GM19023 (cell line): ENCODE data around the gene RNF114.
"Not testable (repeated sequence)": the region's sequence is repeated elsewhere in the genome, so short reads cannot be mapped to it uniquely, and the experiment has no call there.

Experiments
- ATAC-seq: cut with Tn5 transposase; IDR thresholded peaks from one replicate; pipeline ENCODE4 v1.9.1; 2021; ENCODE audit warnings: mild to moderate bottlenecking, moderate library complexity; ENCODE audit not compliant: unreplicated experiment

Gene RNF114

GRCh38 chr20:49961413-49961812 lies 25.2 kb downstream of the RNF114 start:
- ATAC-seq: no peak

DNA sequence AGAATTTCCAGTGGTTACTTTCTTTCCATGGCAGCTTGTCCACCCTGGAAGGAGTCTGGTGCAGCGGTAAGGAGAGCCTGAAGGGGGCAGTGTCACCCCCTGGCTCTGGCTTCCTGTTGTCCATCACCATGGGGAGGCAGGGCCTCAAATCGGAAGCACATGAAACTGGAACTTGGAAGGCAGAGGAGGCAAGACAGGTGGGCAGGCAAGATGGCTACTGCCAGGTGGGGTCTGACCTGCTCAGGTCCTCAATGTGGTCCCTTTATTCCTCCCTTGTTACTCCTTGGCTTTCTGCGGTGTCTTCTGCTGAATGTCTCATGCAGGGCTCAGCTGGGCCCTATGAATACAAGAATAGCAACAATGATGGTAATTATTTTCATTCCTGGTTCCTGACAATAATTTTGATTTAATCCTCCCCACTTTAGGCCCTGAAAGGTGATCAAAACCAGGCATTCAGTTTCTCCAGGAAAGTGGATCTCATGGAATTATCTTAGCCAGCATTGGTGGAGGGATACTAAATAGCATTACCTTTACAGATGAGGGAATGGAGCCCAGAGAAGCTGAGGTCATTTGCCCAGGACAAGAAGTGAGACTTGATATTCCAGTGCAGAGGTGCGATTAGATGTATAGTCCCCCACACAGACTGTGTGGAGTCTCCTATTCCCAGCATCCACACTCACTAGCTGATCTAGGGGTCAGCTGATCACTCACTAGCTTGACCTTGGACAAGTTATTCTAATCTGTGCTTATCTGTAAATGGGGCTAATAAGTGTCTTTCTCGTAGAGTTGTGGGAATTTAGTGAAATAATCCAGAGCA lies 29.0 kb downstream of the RNF114 start:
- no peak for ATAC-seq

DNA sequence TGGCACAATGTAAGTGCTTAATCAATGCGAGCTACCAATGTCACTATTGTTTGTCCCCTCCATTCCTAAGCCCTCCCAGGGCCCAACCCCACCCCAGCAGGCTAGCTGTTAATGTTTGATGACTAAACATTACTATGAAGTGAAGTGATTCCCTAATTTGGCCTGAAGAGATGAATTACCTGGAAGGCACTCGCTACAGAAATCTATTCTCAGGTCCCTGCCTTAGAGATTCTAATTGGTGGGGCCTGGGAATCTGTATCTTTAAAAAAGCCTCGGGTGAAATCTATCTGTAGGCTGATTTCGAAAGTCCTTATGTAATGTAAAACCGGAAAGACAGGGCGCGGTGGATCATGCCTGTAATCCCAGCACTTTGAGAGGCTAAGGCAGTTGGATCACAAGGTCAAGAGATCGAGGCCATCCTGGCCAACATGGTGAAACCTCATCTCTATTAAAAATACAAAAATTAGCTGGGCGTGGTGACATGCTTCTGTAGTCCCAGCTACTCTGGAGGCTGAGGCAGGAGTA lies 29.6 kb downstream of the RNF114 start:
- no peak for ATAC-seq

DNA sequence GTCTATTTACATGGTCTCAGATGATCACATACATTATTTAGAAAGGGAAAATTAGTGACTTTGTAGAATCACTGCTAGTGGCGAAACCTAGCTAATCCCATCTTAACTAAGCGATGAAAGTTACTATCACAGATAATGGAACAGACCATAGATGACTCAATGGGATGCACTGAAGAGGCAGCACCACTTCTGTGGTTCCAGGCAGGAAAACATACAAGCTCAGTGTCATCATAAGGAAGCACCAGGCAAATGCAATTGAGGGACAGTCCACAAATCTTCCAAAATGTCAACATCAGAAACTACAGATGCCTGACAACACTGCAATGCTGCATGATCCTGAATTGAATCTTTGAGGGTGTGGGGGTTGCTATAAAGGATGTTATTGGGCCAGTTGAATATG lies 30.7 kb downstream of the RNF114 start:
- ATAC-seq: no peak

- no peak for ATAC-seq
These were observed 33.0 kb downstream of the RNF114 start for GRCh38 chr20:49969234-49969633.

GRCh38 chr20:49969946-49970345 lies 33.7 kb downstream of the RNF114 start:
- no peak for ATAC-seq

DNA sequence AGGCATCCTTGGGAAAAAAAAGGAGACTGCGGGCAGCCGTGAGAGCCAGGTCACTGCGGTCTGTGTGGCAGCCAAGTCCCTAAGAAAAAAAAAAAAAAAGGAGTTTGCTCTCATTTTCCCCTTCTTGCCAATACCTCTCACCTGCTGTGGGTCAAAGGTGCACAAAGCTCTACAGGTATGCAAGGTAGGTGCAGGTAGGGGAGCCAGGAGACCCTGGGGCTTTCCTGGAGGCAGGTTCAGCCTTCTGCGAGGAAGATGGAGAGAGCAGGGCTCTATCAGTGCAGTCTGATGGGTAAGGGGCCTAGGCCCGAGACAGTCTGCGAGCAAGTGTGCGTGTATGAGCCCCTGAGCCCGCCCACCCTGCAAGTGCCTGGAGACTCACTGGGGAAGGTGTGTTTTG lies 34.3 kb downstream of the RNF114 start:
- no peak for ATAC-seq

DNA sequence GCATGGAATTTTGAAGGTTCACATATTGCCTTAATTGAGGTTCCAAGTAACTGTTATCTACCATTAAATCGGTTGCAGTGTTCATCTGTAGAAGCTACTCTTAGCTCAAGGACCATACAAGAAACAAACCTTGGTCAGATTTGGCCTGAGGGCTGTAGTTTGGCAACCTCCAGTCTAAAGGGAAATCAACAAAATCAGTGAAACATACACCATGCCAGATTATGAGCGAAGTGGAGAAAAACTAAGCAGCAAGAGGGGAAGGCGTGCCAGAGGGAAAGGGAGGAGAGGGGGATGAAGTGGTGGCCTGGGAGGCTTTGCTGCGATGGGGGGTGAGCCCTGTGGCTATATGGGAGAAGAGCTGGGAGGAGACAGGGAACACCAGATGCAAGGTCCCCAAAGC lies 37.8 kb downstream of the RNF114 start:
- no peak for ATAC-seq

DNA sequence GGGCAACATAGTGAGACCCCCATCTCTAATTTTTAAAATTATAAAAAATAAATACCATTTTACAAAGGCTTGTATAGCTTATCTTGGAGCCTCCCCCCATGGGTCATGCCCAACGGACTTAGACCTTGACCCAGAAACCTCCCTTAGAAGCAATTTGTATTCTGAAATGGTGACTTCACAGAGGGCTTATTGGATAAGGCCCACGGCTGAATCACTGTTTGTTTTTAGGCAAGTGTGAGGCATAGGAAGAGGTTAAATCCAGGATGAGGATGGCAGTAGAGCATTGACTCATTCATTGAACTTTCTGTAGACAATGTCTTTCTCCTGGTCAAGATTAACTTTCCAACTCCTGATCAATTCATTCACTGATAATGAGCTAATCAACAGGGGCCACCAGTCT lies 40.3 kb downstream of the RNF114 start:
- no peak for ATAC-seq

DNA sequence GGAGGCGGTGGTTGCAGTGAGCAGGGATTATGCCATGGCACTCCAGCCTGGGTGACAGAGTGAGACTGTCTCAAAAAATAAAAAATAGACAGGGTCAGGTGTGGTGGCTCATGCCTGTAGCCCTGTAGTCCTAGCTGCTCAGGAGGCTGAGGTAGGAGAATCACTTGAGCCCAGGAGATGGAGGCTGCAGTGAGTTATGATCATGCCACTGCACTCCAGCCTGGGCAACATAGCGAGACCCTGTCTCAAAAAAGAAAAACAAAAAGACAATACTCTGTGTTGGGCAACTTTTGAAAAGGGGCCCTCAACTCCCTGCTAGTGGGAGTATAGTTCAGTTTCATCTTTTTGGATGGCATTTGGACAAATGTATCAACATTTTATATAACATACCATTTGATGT lies 41.5 kb downstream of the RNF114 start:
- ATAC-seq: not testable (repeated sequence)

DNA sequence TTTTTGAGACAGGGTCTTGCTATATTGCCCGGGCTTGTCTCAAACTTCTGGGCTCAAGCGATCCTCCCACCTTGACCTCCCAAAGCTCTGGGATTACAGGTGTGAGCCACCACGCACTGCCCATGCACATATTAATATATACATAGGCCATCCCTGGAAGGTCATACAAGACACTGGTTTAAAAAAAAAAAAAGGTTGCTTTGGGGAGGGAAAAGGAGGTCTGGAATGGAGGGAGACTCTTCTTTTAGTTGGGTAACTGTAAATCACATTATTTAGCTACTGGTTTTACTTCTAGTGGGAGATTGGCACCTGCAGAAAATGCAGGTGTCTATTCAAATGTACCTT lies 42.5 kb downstream of the RNF114 start:
- no peak for ATAC-seq

DNA sequence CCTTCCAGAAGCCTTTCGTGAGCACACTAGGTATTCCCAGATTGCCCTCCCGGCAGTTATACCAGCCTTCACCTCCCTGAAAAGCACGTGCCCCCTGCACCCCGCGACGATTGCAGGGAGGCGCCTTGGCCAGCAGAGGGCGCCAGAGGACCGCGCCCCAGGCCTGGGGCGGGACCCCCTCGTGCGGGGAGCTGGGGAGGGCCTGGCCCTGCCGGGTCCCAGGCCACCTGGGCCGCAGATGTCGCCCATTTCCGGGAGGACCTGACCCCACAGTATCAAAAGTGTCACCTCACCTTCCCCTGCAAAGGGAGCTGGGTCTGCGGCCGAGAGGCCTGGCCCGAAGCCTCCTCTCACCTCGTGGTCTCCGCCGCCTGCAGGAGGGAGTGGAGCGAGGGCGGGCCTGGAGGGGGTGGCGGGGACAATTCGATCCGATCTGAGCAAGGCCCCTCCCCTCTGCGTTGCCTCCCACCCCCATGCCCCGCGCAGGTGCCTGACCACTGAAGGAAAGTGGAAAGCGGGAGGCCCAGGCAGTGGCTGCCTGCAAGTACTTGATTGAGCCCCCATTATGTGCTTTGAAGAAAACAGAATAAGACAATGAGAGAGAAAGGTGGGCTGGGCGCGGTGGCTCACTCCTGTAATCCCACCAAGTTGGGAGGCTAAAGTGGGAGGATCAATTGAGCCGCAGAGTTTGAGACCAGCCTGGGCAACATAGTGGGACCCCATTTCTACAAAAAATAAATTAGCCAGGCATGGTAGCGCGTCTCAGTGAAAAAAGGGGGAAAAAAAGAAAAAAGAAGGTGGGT lies 43.0 kb downstream of the RNF114 start:
- ATAC-seq: no peak

DNA sequence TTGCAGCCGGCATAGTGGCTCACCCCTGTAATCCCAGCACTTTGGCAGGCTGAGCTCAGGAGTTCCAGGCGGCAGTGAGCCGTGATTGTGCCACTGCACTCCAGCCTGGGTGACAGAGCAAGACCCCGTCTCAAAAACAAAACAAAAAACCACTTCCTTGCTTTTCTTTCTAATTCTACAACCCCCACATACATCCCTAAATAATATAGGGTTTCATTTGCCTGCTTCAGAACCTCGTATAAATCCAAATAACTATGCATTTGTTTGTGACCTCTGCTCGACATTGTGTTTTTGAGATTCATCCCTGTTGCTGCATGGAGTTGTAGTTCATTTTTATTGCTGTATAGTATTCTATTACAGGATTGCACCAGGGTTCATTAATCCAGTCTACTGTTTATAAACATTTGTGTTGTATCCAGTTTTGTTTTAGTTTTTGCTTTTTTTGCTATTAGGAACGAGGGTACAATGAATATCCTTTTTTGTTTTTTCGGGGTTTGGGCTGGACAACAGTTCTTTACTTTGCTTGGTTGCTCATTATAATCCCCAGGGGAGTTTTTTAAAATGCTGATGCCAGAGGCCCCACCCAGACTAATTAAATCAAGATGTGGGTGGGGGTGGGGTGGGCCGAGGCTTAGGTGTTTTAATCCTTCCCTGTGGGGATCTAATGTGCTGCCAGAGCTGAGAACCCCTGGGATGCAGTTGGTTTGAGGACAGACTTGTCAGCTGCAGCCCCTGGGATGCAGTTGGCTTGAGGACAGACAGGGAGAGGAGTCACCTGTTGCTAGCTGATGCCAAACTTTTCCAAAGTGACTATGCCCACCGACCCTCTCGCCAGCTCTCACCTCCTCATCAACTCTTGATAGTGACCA lies 44.2 kb downstream of the RNF114 start:
- no peak for ATAC-seq

DNA sequence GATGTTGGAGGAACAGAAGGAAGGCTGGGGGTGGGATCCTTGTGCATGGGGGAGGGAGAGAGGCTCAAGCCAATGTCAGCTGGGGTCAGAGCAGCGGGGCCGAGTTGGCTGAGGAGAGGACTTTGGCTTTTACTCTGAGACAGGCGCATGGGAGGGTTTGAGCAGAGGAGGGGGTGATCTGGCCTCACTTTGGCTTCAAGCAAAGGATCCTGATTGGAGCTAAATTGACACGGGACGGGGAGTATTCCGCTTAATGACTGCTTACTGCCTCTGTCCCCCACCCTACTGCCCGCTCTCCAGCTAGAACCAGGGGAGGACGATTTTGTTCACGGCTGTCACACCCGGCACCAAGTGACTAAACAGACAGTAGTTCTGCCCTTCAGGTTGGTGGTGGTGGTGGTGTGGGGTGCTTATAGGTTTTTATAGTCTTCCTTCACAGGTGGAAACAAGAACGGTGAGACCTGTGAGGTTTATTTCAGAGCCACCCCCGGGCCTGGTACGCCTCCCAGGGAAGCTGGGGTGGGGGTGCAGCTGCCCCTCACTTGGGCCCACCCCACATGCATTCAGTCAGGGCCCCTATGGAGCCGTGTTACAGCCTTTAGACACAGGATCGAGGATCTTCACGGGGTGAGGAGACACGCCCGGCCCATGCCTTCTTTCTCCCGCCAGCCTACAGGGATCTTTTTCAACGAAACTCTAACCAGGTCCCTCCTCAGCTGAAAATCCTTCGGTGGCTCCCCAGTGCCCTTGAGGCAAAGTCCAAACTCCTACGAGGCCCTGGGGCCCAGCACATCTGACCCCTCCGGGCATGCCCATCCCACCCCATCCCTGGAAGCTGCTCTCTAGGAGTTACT lies 45.2 kb downstream of the RNF114 start:
- no peak for ATAC-seq

DNA sequence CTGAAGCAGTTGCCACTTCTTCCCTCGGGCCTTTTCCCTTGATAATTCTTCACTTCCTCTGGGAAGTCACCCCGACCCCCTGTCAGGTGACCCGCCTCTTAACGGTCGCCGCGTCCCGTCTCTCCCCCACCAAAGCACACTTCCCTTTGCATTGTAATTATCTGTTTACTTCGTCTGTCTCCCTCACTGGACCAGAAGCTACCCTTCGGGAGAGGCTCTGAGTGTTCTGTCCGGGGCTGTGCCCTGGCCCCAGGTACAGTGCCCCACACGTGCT lies 45.8 kb downstream of the RNF114 start:
- ATAC-seq: no peak

DNA sequence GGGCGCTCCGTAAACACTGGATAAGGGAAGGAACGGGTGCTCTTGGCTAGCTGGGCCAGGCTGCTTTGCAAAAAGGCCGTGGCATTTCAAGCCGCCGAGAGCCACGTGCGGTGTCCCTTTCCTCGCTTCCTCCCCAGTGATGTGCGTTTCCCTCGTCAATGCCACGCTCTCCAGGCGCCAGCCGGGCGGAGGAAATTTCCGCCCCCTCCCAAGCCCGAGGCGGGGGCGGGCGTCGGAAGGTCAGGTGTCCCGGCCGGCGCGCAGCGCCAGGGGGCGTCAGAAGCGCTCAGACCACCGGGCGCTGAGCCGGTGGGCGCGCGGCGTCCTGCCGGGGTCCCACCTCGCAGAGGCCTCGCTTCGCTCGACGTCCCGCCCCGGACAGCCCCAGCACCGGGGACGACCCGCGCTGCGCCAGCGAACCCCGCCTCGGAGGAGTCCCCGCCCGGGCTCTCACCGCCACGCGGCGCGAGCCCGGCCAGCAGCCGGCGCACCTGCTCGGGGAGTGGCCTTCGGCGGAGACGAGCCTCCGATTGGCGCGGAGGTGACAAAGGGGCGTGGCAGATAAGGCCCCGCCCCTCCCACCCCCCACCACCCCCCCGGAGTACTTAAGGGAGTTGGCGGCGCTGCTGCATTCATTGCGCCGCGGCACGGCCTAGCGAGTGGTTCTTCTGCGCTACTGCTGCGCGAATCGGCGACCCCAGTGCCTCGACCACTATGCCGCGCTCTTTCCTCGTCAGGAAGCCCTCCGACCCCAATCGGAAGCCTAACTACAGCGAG lies 46.3 kb downstream of the RNF114 start, which contains the start of gene SNAI1:
TSS of gene SNAI1 (plus strand) at position 635 of the 777 bp plus-strand sequence. CDS start at position 715, 80 bp downstream.
- peak; percentile 82 for ATAC-seq

- ATAC-seq: no peak
These were observed 47.1 kb downstream of the RNF114 start for GRCh38 chr20:49983123-49983847.

- no peak for ATAC-seq
These were observed 47.7 kb downstream of the RNF114 start for GRCh38 chr20:49983848-49984408.
